NOMO-1 treated with dmso at 0.1 percent for 144 hours (cell line): Measurements from ENCODE around the gene RAPGEF1.

Source experiments
- DNase-seq: peaks from one replicate; lab custom pipeline; 2025; ENCODE audit not compliant: unreplicated experiment; lab: John Stamatoyannopoulos, UW

RAPGEF1 gene

DNA sequence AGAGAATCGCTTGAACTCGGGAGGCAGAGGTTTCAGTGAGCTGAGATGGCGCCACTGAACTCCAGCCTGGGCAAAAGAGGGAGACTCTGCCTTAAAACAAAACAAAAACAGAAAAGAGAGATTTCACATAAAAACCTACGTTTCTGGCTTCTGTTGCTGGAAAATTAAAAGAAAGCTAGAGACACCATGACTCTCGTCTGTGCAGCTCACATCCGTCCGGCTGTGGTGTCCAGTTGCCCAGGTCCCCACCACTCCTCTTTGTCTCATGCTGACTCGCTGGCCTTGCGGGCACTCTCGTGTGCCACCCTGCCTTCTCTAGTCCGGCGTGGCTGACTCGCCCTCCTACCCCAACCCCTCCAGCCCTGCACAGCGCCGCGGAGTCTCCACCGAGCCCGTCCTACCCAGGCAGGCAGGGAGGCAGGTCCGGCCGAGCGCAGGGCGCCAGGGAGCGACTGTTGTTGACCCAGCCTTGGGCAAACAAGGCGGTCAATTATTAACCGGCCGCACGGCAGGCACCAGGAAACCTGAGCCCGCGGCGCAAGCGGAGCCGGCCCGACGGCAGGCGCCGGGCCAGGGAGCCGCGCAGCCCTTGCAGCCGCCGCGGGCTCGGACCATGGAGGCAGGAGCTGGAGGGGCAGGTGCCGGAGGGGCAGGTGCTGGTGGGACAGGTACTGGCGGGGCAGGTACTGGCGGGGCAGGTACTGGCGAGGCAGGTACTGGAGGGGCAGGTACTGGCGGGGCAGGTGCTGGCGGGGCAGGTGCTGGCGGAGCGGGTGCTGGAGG, 194.7 kb downstream of the RAPGEF1 start, which contains the start of gene PRRT1B:
PRRT1B (plus strand) TSS at position 521 of the 783 bp plus-strand sequence; CDS start at position 614, 93 bp downstream.
- no peak for DNase-seq

DNA sequence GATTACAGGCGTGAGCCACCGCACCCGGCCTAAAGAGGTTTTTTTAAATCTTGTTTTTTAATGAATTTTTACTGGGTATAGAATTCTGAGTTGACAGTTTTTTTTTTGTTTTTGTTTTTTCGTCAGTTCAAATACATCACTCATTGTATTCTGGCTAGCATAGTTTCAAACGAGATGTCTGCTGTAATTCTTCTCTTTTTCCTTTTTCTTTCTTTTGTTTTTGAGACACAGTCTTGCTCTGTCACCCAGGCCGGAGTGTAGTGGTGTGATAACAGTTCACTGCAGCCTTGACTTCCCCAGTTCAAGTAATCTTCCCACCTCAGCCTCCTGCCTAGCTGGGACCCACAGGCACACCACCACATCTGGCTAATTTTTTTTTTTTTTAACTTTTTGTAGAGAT, 196.7 kb downstream of the RAPGEF1 start:
- no peak for DNase-seq

DNA sequence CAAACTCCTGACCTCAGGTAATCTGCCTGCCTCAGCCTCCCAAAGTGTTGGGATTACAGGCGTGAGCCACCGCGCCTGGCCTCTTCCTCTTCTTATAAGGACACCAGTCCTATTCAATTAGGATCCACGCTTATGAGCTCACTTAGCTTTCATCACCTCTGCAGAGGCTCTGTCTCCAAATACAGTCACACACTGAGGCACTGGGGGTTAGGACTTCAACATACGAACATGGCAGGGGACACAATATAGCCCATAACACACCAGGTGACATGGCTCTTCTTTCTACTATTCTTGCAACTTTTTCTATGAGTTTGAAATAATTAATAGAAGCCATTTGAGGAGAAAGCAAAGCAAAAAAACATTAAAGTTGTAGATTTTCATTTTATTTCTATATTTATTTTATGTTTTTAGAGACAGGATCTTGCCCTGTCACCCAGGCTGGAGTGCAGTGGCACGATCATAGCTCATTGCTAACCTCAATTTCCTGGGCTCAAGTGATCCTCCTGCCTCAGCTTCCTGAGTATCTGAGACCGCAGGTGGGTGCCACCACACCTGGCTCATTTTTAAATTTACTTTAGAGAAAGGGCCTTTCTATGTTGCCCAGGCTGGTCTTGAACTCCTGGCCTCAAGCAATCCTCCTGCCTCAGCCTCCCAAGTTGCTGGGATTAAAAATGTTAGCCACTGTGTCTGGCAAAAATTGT, 200.5 kb downstream of the RAPGEF1 start:
- DNase-seq, result no peak

DNA sequence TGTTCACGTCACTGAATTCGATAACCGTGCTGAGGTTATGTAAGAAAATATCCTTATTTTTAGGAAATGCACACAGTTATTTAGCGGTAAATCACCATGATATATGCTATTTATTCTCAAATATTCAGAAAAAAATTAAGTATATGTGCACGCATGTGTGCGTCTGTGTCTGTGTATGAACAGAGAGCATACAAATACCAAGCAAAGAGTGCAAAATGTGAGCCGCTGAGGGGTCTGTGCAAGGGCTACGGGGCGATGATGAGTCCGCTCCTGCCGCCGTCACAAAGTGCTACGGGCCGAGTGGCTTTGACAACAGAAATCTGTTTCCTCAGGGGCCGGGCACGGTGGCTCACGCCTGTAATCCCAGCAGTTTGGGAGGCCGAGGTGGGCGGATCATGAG, 201.9 kb downstream of the RAPGEF1 start:
- DNase-seq, result no peak

DNA sequence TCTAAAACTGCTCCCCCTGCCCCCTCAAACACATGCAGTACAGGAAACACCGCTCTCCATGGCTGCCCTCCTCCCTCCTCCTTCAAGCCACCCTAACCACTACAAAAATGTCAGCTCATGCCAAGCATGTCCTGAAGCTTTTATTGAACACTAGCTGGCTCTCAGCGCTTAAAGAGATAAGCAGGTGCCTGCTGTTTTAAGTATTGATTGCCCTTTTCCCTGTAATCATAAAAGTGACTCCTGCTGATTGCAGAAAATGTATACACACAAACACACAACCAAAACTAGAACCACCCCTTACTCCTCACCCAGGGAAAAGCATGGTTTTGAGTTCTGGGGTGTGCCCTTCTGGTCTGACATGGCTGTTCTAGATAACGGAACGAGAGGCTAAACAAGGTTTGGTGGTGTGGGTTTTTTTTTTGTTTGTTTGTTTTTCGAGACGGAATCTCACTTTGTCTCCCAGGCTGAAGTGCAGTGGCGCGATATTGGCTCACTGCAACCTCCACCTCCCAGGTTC, 205.1 kb downstream of the RAPGEF1 start:
- DNase-seq, result no peak

DNA sequence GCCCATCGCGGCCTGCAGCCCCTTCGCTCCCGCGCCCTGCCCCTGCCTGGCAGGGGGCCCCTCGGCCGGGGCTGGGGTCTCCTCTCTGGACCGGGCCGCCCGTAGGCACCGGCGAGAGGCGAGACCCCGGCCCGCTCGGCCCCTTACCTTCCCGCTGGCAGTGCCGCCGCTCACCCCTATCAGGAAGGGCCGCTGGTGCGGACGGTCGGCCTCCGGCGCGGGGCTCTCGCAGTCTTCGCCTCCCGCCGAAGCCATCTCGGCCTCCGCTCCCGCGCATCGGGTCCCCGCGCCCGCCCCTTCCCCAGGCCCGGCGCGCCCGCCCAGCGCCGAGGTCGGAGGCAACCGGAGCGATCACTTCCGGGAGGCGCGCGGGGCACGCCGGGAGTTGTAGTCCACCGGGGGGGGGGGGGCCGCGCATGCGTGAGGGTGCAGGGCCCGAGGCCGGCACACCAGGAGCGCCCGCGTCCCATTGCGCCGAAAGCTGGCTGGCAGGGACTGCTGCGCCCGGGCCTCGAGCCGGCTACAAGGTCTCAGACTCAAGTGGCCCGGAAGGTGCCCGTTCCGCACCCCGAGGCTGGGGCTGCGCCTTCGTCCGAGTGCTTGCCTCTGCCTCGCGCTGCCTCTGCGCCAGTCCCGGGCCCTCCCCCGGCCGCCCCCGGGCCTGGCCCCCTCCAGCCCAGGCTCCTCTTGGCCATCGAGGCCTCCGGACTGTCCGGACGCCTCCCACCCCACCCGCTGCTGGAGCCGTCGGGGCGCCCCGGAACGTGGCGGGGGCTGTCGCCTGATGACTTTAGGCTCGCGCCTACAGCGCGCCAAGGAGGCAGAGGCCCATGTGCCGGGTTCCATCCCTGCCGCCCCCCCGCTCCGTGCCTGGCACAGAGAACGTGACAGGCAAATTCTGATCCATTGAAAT, 208.7 kb downstream of the RAPGEF1 start, which contains the start of gene UCK1:
UCK1 (minus strand) TSS at position 344 of the 913 bp plus-strand sequence; CDS start at position 255, 89 bp downstream.
- peak; percentile 75 for DNase-seq

DNA sequence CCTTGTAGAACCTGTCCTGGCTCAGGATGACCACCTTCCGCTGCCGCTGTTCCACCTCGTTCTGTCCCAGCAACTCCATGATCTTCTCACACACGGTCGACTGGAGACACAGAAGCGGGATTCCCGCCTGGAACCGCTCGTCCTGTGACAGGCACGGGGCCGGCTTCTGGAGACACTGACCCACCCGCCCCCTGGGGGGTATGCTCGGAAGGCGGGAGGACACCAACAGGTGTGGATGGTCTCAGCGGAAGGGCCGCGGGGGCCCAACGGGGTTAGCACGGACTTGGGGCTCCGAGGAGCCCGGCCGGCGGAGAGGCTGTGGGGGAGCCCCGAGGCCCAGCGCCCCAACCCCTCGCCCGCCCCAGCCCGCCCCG, 209.3 kb downstream of the RAPGEF1 start:
- no peak for DNase-seq

DNA sequence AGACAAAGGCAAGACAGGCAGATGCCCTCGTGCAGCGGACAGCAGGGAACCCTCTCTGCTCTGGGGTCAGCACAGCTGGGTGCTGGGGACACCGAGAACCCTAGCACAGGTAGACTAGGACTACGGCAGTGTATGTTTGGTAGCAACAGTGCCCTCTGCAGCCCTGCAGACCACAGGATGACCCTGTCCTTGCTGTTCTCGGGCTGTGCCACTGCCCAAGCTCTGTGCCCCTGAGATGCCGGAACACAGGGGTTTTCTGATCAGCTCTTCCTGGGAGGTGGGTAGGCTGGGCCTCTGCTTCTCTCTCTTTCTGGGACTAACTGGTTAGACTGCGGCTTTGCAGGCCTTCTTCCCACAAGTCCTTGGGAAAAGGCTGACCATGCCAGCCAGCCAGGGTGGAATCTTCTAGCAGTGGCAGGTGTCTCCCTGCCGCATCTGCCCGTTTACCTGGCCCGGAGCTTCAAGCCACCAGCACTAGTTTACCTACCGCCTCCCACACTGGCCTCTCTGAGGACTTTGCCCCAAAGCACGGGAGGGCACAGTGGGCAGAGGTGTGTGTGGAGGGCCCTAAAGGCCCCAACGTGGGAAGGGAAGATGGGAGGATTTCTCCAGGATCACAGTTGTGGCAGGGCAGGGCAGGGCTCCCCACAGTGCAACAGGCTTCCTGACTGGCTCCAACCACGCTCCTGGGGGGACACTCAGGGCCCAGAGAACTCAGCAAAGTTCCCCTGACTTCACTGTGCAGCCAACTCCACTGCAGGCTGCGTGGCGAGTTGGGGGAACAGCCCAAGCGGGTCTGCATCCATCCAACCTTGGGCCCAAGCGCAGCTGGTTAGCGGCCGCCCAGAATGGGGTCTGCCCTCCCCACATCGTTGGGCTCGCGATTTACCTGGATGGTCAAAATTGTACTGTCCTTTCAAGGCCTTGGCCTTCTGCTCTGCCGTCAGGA, 210.0 kb downstream of the RAPGEF1 start:
- DNase-seq, result no peak

DNA sequence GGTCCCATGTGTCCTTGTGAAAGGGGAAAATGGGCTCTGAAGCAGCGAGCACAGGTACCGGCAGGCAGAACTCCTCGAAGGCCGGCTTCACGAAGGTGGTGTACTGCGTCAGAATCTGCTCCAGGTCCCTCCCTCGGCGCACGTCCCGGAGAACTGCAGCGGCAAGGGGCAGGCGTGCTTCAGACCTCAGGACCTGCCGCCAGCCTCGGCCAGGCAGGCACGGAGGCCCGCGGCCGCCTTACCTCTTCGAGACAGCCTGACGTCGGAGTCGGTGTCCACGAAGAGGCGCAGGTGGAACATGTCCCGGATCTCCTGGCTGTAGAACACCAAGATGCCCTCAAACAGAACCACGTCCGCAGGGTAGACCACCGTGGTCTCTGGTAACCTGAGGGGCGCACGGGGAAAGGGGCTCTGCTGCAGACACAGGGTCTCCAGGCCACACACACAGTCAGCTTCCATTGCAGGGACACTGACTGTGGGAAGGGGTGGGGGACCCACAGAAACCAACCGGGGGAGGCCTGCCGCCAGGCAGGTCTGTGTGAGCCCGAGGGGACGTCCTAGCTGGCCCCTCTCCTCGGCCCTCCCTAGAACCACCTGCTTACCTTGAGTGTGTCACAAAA, 210.9 kb downstream of the RAPGEF1 start:
- no peak for DNase-seq

DNA sequence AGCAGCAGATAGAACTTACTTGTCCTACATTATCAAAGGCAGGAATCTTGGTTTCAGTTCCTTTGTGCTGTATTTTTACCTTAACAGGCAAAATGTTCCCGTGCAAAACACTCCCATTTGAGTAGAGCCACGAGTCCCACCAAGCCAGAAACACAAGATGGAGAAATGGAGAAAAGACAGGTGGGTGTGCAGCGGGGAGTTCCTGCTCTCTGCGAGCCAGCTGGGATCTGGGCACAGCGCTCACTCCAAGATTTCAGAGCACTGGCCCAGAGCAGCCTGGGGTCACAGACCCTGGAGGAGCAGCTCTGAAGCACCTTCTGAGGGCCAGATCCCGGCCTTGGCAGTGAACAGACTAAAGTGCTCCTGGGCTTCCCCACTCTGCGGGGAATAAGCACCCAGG, 211.7 kb downstream of the RAPGEF1 start:
- DNase-seq, result no peak
